Esophagus muscularis mucosa (tissue), 4 donors: ENCODE measurements around the gene BACE2. TPM values are rescaled to one million over a fixed set of nuclear protein-coding genes. Genes with fewer than 3 reads are reported as not detected.

Experiments
- DNase-seq: peaks from one replicate; pipeline ENCODE4 v3.0.0-alpha.2; 2017; ENCODE audit errors: extremely low spot score
- H3K27ac ChIP-seq, 4 donors: fragments of 200-600 bp; sonication (generic); replicated peaks in 1 of 4; 1 replicate in 3 of 4; 2 replicates in 1 of 4; pipeline ENCODE4 v1.5.1; 2016 to 2019; ENCODE audit warnings: mild to moderate bottlenecking in 1 of 4
- H3K27me3 ChIP-seq, 4 donors: fragments of 200-600 bp; sonication (generic); one replicate each; pipeline versions ENCODE4 v1.5.1 to v1.6.0; 2016 to 2019
- H3K36me3 ChIP-seq, 4 donors: fragments of 200-600 bp; sonication (generic); one replicate each; pipeline ENCODE4 v1.5.1; 2016 to 2019
- H3K4me1 ChIP-seq, 4 donors: fragments of 200-600 bp; sonication (generic); one replicate each; pipeline ENCODE4 v1.5.1; 2016 to 2019
- H3K4me3 ChIP-seq, 4 donors: fragments of 200-600 bp; sonication (generic); 1 replicate in 2 of 4; 2 replicates in 2 of 4; pipeline ENCODE4 v1.5.1; 2016 to 2019; ENCODE audit warnings: mild to moderate bottlenecking in 4 of 4, moderate library complexity in 1 of 4
- H3K9me3 ChIP-seq, 4 donors: fragments of 200-600 bp; sonication (generic); 1 replicate in 3 of 4; 2 replicates in 1 of 4; pipeline ENCODE4 v1.5.1; 2016 to 2019
- EP300 ChIP-seq: sonication (generic); formaldehyde crosslinking; IDR thresholded peaks from one replicate; pipeline ENCODE4 v1.6.1; 2017; ENCODE audit warnings: antibody characterized with exemption
- POLR2A ChIP-seq: fragments of 450-650 bp; IDR thresholded peaks from one replicate; pipeline ENCODE4 v1.6.1; 2017; ENCODE audit warnings: antibody characterized with exemption, moderate library complexity, mild to moderate bottlenecking, low read depth
- POLR2AphosphoS5 ChIP-seq, 2 donors: sonication (generic); formaldehyde crosslinking; IDR thresholded peaks; one replicate each; pipeline ENCODE4 v1.6.1; 2017; ENCODE audit warnings: antibody characterized with exemption in 2 of 2
- WGBS: methylation state at CpG from one replicate; pipeline ENCODE4 v1.1.5; 2018; 5-methylcytosine and 5-hydroxymethylcytosine counted together
- intact Hi-C: fragments of 100-400 bp; cut with DNase I; formaldehyde crosslinking; loops from one replicate; pipeline ENCODE4 v1.15.1; 2023
- total RNA-seq, 4 donors: library from RNA; depleted of rRNA; stranded (reverse); fragments of >200 nt; gene quantifications; one replicate each; pipeline versions ENCODE4 v1.1.0 to v1.2.1, GENCODE V29; 2016
- TF ChIP-seq, protein P1 (sequence below), 3 experiments: fragments of 200-600 bp in 2 of 3; fragments of 450-650 bp in 1 of 3; sonication (generic) in 2 of 3; IDR thresholded peaks; one replicate each; pipeline ENCODE4 v1.5.1; 2017 to 2019; ENCODE audit warnings: antibody characterized with exemption in 3 of 3, mild to moderate bottlenecking in 2 of 3, moderate library complexity in 1 of 3

Gene BACE2
- total RNA-seq, 4 donors from 2014 or later = 44.9 to 61.6 (median 58.2) TPM

DNA sequence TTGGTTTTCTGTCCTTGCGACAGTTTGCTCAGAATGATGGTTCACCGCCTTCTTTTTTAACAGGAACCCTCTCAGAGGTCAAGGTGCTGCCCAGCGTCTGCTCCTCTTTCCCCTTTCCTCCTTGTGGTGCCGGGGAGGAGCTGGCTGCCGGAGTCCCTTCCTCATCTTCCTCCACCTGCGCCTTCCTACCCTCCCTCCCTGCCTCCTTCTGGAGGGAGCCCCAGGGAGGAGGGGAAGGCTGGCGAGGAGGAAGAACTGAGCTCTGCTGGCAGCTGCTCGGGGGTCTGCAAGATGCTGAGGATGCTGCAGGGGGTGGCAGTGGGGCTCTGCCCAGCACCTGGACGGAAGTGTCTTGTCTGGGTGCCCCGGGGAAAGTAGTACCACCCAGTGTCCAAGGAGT is 31.2 kb downstream of the BACE2 start:
- 83% methylated on average over 10 of the region's 10 CpGs for WGBS
- no peaks in the 10 kb centered on the region for H3K36me3 ChIP-seq
- H3K27me3 ChIP-seq = no peaks in the 10 kb centered on the region
- no peaks in the 10 kb centered on the region for H3K9me3 ChIP-seq
- H3K4me3 ChIP-seq = no peak overlapping the region
- no peak for TF ChIP-seq EP300
- TF ChIP-seq, protein P1, sequence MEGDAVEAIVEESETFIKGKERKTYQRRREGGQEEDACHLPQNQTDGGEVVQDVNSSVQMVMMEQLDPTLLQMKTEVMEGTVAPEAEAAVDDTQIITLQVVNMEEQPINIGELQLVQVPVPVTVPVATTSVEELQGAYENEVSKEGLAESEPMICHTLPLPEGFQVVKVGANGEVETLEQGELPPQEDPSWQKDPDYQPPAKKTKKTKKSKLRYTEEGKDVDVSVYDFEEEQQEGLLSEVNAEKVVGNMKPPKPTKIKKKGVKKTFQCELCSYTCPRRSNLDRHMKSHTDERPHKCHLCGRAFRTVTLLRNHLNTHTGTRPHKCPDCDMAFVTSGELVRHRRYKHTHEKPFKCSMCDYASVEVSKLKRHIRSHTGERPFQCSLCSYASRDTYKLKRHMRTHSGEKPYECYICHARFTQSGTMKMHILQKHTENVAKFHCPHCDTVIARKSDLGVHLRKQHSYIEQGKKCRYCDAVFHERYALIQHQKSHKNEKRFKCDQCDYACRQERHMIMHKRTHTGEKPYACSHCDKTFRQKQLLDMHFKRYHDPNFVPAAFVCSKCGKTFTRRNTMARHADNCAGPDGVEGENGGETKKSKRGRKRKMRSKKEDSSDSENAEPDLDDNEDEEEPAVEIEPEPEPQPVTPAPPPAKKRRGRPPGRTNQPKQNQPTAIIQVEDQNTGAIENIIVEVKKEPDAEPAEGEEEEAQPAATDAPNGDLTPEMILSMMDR (IDR thresholded peaks at IDR 0.05) = no peak
- no peak for TF ChIP-seq POLR2AphosphoS5 (IDR thresholded peaks at IDR 0.05)
- no peak for TF ChIP-seq POLR2A
- H3K4me1 ChIP-seq = peaks cover 0 to 14% (median 11%) of the 10 kb centered on the region in 4 donors
- DNase-seq = no peak
- H3K27ac ChIP-seq = no peak overlapping the region
- intact Hi-C loops = no loop called here

- H3K9me3 ChIP-seq = no peaks in the 10 kb centered on the region
- no peaks in the 10 kb centered on the region for H3K36me3 ChIP-seq
- H3K27me3 ChIP-seq = no peaks in the 10 kb centered on the region
- TF ChIP-seq POLR2AphosphoS5 (IDR thresholded peaks at IDR 0.05) (no peak), POLR2A (no peak)
- TF ChIP-seq, protein P1 (IDR thresholded peaks at IDR 0.05) = no peak
- no peak for DNase-seq
- peaks cover 0 to 14% (median 11%) of the 10 kb centered on the region in 4 donors for H3K4me1 ChIP-seq
- H3K27ac ChIP-seq = no peak overlapping the region
- 86% methylated on average over 10 of the region's 10 CpGs for WGBS
- H3K4me3 ChIP-seq = no peak overlapping the region
- intact Hi-C loops = no loop called here
These were observed 31.6 kb downstream of the BACE2 start for GRCh38 chr21:41199588-41199987.

- H3K27ac ChIP-seq = no peak overlapping the region
- TF ChIP-seq POLR2AphosphoS5 (IDR thresholded peaks at IDR 0.05) (no peak), POLR2A (no peak), EP300 (no peak)
- TF ChIP-seq, protein P1 (IDR thresholded peaks at IDR 0.05) = no peak
- peaks cover 0 to 12% (median 11%) of the 10 kb centered on the region in 4 donors for H3K4me1 ChIP-seq
- 80% methylated on average over 5 of the region's 5 CpGs for WGBS
- no peak overlapping the region for H3K4me3 ChIP-seq
- intact Hi-C loops = no loop called here
- H3K36me3 ChIP-seq = no peaks in the 10 kb centered on the region
- no peaks in the 10 kb centered on the region for H3K9me3 ChIP-seq
- no peaks in the 10 kb centered on the region for H3K27me3 ChIP-seq
- DNase-seq = no peak
These were observed 33.4 kb downstream of the BACE2 start for GRCh38 chr21:41201385-41201784.

DNA sequence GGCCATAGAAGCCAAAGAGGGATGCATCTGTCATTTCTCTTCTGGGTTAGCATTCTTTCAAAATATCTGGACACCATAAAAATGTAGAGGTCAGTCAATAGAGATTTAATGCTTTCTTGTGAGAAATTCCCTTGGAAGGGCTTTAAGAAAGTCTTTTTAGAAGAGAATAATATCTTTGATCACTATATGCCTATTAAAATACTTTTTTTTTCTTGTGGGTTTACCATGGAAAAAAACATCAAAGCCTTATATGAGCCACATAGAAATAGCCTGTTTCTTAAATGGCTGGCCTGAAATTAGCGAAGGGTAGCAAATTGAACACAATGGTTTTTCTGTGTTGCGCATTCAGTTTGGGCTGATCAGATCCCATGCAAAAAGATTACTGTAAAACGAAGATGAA is 36.8 kb downstream of the BACE2 start:
- intact Hi-C loops = loop anchor here (5.0 kb wide), 1 partner anchor 32 kb away; no protein-coding TSS in a partner anchor

More for the DNA sequence above, 36.8 kb downstream of the BACE2 start:
- Histone ChIP-seq H3K9me3 (no peaks in the 10 kb centered on the region), H3K27me3 (no peaks in the 10 kb centered on the region), H3K4me3 (no peak overlapping the region), H3K27ac (no peak overlapping the region), H3K4me1 (peaks cover 14 to 30% (median 24%) of the 10 kb centered on the region in 4 donors), H3K36me3 (no peaks in the 10 kb centered on the region)
- no peak for TF ChIP-seq POLR2A
- TF ChIP-seq, protein P1 (IDR thresholded peaks at IDR 0.05) = no peak
- no peak for TF ChIP-seq POLR2AphosphoS5 (IDR thresholded peaks at IDR 0.05)
- TF ChIP-seq EP300 = no peak
- no peak for DNase-seq
- 93% methylated on average over 3 of the region's 3 CpGs for WGBS
